ENCODE data around the gene PLA2G4B.

PLA2G4B gene

GRCh38 chr15:41881550-41881919 is 42.9 kb downstream of the PLA2G4B start:
- FAIRE-seq (no peak), DNase-seq (ENCODE audit: insufficient read length, low spot score) (no peak)
- no peak for TF ChIP-seq POLR2A (IDR thresholded peaks at IDR 0.05; ENCODE audit: low read depth, low read length)

- DNase-seq (ENCODE audit: insufficient read length, low spot score) (no peak), FAIRE-seq (no peak)
- no peak for TF ChIP-seq POLR2A (IDR thresholded peaks at IDR 0.05; ENCODE audit: low read depth, low read length)
Observed at GRCh38 chr15:41881920-41882688, 43.5 kb downstream of the PLA2G4B start.

GRCh38 chr15:41882689-41883483 is 44.2 kb downstream of the PLA2G4B start:
- FAIRE-seq (no peak), DNase-seq (ENCODE audit: insufficient read length, low spot score) (no peak)
- no peak for TF ChIP-seq POLR2A (IDR thresholded peaks at IDR 0.05; ENCODE audit: low read depth, low read length)

- DNase-seq (ENCODE audit: insufficient read length, low spot score) = no peak
- no peak for TF ChIP-seq POLR2A (IDR thresholded peaks at IDR 0.05; ENCODE audit: low read depth, low read length)
- FAIRE-seq = no peak
Observed at GRCh38 chr15:41883484-41883825, 44.8 kb downstream of the PLA2G4B start.

- FAIRE-seq (no peak), DNase-seq (ENCODE audit: insufficient read length, low spot score) (no peak)
- TF ChIP-seq POLR2A (IDR thresholded peaks at IDR 0.05; ENCODE audit: low read depth, low read length) = no peak
Observed at GRCh38 chr15:41884458-41884857, 45.8 kb downstream of the PLA2G4B start.

- no peak for TF ChIP-seq POLR2A (IDR thresholded peaks at IDR 0.05; ENCODE audit: low read depth, low read length)
- FAIRE-seq (no peak), DNase-seq (ENCODE audit: insufficient read length, low spot score) (no peak)
Observed at GRCh38 chr15:41885321-41885720, 46.7 kb downstream of the PLA2G4B start.

GRCh38 chr15:41885841-41886240 is 47.2 kb downstream of the PLA2G4B start:
- no peak for FAIRE-seq
- TF ChIP-seq POLR2A (IDR thresholded peaks at IDR 0.05; ENCODE audit: low read depth, low read length) = no peak
- DNase-seq (ENCODE audit: insufficient read length, low spot score) = no peak

- TF ChIP-seq POLR2A (IDR thresholded peaks at IDR 0.05; ENCODE audit: low read depth, low read length) = no peak
- DNase-seq (ENCODE audit: insufficient read length, low spot score) (no peak), FAIRE-seq (no peak)
Observed at GRCh38 chr15:41886741-41887140, 48.1 kb downstream of the PLA2G4B start.

GRCh38 chr15:41887161-41887560 is 48.5 kb downstream of the PLA2G4B start:
- TF ChIP-seq POLR2A (IDR thresholded peaks at IDR 0.05; ENCODE audit: low read depth, low read length) = no peak
- FAIRE-seq (no peak), DNase-seq (ENCODE audit: insufficient read length, low spot score) (no peak)

GRCh38 chr15:41887893-41888292 is 49.2 kb downstream of the PLA2G4B start:
- DNase-seq (ENCODE audit: insufficient read length, low spot score) (no peak), FAIRE-seq (no peak)
- no peak for TF ChIP-seq POLR2A (IDR thresholded peaks at IDR 0.05; ENCODE audit: low read depth, low read length)

GRCh38 chr15:41888662-41889253 is 50.1 kb downstream of the PLA2G4B start:
- DNase-seq (ENCODE audit: insufficient read length, low spot score) (no peak), FAIRE-seq (no peak)
- no peak for TF ChIP-seq POLR2A (IDR thresholded peaks at IDR 0.05; ENCODE audit: low read depth, low read length)

GRCh38 chr15:41890050-41890690 is 51.5 kb downstream of the PLA2G4B start:
- no peak for DNase-seq (ENCODE audit: insufficient read length, low spot score)
- no peak for TF ChIP-seq POLR2A (IDR thresholded peaks at IDR 0.05; ENCODE audit: low read depth, low read length)
- no peak for FAIRE-seq

- DNase-seq (ENCODE audit: insufficient read length, low spot score) = no peak
- FAIRE-seq = no peak
Observed at GRCh38 chr15:41891226-41891625, 52.6 kb downstream of the PLA2G4B start.

GRCh38 chr15:41891946-41892345 is 53.3 kb downstream of the PLA2G4B start:
- no peak for TF ChIP-seq POLR2A (IDR thresholded peaks at IDR 0.05; ENCODE audit: low read depth, low read length)
- DNase-seq (ENCODE audit: insufficient read length, low spot score) (no peak), FAIRE-seq (no peak)

More at GRCh38 chr15:41891226-41891625, 52.6 kb downstream of the PLA2G4B start:
- TF ChIP-seq POLR2A (IDR thresholded peaks at IDR 0.05; ENCODE audit: low read depth, low read length) = no peak

Measured in H54 (cell line).